ENCODE data around the gene PPP3R1.
A peak's percentile ranks its signal among the peaks of the same experiment; 100 is the strongest.

The PPP3R1 gene, protein sequence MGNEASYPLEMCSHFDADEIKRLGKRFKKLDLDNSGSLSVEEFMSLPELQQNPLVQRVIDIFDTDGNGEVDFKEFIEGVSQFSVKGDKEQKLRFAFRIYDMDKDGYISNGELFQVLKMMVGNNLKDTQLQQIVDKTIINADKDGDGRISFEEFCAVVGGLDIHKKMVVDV

DNA sequence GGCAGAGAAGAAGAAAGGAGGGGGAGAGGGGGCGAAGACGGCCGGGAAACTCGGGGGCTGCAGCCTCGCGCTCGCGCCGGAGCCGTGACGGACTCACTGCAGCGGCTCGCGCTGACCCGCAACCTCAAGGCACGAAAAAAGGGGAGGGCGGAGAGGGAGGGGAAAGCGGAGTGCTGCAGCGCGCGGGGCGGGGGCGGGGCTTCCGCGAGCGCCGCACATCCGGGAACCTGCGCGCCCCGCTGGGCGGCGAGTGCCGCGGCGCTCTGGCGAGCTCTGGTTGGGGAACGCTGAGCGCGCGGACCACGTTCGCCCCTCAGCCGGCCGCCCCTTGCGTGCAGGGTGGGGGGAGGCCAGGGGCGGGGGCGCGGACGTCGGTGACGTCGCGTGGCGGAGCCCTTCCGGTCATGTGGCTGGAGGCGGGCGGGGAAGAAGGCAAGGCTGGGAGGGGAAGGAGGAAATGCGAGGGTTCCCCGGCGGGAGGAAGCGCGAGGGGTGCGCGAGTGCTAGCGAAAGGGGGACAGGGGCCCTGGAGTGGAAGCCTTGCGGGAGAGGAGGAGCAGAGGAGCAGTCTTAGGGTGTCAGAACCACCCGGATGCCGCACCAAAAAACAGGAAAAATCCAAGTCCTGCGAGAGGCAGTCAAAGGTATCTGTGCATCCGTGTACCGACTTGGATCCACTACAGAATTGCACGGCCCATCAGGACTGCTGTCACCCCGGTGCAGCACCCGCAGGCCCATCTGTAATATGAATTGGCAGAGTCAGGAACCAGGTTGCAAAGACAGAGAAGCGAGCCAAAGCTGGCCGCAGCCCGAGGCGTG lies at the start of gene PPP3R1:
PPP3R1 (minus strand) TSS at position 133 of the 819 bp plus-strand sequence. CDS start 405 bp downstream, outside the sequence.
- DNase-seq = peak; percentile 91

DNA sequence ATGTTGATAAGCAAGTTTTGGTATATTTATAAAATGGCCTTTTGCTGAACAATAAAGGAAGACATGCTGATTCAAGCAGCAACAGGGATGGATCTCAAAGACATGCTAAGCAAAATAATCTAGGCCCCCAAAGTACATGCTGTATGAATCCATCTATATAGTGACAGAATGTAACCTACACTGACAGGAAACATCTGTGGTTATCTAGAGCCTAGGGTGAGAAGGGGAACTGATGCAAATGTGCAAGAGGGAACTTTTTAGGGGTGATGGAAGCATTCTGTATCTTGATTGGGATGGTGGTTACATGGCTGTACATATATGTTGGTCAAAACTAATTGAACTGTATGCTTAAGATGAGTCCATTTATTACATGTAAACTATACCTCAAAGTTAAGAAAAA lies 43.2 kb upstream of the PPP3R1 start:
- DNase-seq = no peak

DNA sequence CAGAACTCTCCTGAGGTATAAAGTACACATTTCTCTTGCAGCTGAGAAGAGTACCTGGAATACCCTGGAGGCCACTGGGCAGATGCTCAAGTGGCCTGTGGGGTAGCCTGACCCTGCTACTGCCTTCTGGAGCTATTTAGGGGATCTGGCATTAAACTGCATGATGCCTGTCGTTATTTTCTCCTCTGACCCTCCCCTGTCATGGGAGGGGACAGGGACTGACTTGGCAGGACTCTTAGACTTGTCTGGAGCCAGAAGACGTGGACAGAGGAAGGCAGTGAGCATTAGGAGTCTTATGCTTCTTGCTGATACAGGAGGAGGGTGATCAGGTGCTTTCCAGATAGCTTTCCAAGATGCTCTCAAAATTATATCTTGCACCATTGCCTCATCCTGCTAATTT lies 42.6 kb upstream of the PPP3R1 start:
- no peak for DNase-seq

DNA sequence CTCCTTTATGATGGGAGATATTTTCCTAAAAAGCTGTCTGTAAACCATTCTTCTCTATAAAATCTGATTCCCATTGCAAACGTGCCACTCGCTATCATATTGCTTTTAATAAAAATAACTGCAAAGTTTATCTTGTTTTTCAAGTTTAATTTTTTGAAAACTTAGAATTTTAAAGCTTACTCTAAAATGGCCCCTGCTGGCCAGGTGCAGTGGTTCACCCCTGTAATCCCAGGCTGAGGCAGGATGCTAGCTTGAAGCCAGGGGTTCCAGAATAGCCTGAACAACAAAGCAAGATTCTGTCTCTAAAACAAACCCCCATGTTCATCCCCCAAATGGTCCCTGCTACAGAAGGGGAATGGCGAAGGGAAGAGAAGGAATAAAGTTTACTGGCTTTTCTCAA lies 41.9 kb upstream of the PPP3R1 start:
- no peak for DNase-seq

DNA sequence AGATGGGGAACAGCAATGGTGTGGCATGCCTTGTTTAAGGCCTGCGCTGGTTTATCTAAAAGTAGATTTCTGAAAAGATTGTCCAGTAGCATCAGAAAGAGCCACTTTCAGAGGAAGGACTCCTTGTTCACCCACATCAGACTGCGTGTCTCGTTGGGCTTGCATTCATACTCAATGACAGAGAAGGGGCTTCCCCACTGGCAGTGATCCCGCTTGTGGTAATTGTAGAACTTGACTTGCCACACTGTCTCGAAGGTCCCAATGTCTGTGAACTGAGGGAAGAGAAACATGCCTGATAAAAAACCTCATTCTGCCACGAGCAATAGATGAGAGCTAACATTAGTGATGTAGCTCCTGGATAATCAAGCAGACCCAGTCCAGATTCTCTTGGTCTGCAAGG lies 41.4 kb upstream of the PPP3R1 start:
- DNase-seq = no peak

DNA sequence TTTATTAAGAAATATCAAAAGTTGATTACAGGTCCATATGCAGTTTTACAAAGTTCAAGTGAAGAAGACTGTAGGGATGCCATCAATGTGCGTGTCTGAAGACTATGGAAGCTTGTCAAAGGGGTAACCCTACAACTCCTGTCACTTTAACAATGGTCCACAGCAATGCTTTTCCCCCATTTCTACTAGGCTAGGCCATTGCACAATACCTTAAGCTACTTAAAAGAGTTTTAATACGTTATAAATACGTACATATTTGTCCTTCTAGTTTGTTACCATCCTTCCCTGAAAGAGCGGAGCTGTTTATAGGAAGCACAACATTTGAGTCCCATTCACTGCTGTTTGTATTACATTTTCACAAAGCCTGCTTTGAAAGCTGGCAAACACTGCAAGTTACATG lies 40.7 kb upstream of the PPP3R1 start:
- DNase-seq = no peak

DNA sequence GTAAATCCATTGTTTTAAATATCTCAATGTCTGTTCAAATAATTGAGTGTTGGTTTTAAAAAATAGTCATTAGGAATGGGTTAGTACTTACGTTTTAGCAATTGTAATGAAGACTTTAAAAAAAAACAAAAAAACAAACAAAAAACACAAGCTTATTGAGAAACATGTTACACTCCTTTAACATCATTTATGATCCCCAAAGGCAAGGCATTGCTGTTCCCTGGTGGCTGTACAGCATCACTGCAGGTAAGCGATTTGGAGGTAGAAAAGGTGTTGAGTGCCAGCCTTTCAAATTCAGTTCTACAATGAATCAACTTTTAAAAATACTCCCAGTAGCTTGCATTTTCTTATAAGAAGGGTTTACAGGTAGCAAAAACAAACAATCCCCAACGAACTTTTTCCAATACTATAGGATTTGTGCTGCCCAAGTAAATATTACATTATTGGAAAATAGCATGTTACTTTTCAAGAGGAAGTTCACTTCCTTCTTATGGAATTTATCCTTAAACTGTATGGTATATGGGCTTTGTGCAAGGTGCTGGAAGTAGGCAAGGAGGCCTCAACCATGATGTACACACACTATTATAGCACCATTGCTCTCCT lies 39.9 kb upstream of the PPP3R1 start:
- peak; percentile 1 for DNase-seq

DNA sequence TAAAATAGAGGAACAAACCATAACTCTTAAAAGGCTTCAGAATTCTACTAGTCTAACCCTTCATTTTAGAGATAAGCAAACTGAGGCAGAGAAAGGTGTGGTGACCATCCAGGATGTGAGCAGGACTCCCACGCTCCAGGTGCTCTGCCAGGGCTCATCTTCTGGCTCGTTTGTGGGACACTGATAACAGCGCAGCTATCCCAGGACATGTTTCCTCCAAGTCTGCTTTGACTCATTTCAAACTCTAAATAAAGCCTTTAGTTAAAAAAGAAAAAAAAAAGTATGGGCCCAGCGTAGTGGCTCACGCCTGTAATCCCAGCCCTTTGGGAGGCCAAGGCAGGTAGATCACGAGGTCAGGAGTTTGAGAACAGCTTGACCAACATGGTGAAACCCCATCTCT lies 39.0 kb upstream of the PPP3R1 start:
- DNase-seq = no peak

DNA sequence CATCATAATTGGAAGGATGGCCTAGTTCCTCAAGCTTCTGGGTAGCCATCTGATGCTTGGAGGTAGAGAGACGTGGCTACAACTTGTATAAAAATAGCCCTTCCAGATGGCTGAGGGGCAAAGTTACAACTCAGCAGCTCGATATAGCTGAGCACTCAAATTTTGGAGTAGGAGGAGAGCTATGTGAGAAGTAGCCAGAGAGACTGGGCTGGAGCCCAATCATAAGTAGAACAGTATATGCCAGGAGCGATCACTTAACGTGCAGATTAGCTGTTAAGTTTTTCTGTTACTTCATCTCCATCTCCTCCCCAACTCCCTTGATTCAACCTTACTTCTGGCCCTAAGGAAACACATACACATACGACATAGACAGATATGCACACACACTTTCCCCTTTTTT lies 38.6 kb upstream of the PPP3R1 start:
- no peak for DNase-seq

DNA sequence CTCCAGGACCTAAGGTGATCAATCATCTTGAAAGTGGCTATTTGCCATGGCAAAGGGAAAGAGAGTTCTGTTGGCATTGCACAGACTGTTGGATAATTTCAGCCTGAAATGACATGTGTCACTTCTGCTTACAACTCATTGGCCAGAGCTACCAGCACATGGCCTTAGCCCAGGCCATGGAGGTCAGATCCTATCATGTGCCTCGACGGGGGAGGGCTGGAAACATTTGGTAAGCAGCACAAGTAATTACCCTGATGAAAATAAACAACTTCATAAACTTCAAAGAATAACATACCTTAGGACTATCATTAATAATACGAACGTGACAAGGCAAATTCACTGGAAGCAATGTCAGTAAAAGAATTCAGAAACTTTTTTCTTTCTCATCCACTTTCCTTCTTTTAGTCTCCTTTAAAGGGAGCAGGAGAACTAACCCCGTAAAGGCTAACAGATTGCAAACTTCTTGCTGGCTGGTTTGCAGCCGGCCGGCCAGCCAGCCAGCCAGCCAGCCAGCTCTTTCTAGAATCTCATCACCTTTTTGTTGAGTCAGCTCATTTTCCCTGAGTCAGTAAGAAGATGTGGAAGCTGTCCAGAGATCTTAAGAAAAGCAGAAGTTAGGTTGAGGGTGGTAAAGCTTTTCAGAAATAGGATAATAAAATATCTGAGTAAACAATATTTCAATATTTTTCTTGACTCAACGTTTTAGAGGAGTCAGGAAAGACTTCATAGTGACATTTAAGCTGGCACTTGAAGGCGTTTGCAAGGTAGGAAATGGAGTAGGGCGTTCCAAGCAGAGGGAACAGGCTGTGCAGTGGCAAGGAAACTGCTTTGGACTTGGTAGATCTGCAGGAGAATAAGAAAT lies 35.5 kb upstream of the PPP3R1 start:
- no peak for DNase-seq

DNA sequence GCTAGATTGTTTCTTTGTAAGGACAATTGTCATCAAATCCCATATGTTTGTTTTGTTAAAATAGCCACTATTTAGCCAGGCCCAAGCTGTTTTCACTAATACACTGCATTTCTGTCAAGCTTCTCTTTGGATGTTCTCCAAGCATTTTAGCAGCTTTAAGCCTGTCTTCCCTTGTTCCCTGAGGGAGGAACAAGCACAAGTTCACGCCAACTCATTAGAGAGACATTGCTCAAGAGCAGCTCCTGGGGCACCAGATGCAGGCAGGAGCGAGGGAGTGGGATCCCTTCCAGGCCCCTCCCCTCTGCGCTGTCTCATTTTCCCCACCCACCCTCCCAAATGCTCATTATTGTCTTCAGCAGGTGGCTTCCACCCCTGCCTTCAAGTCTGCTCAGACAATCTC lies 32.6 kb upstream of the PPP3R1 start:
- DNase-seq = no peak

DNA sequence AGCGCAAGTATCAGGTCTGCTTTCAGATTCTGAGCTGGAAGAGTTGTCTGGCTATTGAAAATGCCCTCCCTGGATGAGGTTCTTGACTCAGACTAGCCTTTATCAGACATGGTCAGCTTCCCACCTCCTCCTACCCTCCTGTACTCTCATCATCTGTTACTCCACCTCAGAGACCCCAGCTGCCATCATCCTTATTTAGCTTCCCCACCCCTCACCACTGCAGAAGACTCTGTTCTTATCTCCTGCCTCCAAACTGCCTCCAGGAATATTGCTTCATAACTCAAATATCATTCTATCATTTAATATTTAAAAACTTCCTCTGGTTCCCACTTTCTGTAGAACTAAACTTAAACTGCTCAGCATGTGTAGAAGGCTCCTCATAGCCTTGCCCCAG lies 31.1 kb upstream of the PPP3R1 start:
- DNase-seq = no peak

DNA sequence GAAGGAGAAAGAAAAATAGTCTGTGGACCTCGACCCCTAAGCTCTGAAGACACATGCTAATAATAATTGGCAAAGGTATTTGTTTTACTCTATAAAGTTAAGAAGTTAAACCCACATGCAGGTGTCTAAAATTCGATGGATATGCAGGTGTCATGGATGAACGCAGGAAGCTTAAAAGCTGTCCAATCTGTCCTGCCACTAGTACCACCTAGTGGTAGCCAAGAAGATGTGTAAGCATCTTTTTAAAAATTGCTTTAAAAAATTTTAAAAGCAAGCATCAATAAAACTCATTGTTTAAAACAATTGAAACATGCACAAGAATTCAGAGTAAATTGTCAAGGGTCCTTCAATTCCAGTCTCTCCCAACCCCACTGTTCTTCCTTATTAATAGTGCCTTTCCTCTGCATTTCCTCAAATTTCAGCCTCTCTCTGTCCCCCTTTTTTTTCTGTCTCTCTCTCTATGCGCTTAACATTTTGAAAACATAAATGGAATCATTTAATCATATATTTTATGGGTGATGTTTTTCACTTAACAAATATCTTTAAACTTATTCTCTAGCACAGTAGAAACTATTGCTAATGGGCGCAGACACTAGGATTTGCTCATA lies 30.6 kb upstream of the PPP3R1 start:
- no peak for DNase-seq

DNA sequence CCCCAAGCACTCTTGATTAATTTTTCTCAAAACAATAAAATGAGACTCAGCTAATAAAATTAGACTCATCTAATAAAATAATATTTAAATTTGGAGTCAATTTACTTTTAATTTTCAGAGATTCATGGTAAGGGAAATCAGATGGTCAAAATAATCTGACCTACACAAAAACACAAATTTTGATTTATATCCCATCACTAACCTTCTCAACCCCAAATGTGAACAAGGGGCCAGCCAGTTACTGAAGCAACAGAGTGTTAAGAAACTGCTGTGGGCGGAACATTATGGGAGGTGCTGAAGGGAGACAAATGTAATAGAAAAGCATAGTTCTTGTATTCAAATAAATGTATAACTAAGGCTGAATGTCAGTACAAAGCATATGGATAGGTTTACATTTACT lies 28.5 kb upstream of the PPP3R1 start:
- no peak for DNase-seq

DNA sequence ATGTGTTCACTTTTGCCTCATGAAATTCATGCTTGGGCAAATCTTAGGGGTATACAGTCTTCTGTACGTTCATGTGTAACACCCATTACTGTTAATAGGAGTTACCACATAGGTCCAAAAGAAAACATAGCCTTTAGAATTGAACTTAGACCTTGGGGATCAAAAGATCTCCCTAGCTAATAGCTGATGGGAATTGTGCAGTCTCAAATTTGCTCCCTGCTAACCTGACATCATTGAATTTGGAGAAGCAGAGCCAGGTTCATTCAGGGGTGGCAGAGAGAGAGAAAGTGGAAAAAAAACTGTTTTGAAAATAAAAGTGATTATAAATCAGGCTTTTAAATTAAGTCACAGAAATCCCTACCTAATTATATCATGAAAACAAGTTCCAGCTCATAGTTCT lies 28.0 kb upstream of the PPP3R1 start:
- DNase-seq = no peak

DNA sequence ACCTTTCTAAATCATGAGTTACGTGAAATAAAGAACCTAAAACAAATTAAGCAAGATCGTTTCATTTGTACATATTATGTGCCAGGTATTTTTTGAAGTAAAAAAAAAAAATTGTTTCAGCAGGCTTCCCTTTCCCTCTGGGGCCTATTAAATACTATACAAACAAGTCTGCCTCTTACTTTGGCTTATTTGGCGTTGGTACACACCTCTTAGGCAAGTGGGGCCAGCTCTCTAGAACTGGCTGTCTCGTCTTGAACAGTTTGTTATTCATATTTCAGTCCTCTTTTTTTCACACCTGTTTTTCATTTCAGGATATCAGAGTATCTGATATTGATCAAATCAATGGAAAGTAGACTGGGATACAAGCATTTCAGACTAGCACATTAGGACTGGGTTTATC lies 27.4 kb upstream of the PPP3R1 start:
- no peak for DNase-seq

DNA sequence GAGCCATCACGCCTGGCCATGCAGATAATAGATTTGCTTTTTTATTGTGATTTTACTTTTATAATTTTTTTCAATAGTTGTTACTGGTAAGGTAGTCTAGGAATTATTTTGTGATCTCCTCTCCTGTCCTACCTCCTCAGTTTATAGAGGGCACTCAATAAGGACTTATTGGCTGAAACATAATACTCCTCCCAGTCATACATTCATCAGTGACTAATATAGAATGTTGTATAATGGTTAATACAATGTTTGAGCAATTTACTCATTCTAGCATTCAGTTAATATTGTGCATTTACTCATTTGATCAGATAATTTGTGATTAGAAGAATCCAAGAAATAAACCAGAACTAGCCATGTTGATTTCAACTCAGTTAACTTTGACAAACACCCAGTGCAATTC lies 25.8 kb upstream of the PPP3R1 start:
- DNase-seq = no peak

DNA sequence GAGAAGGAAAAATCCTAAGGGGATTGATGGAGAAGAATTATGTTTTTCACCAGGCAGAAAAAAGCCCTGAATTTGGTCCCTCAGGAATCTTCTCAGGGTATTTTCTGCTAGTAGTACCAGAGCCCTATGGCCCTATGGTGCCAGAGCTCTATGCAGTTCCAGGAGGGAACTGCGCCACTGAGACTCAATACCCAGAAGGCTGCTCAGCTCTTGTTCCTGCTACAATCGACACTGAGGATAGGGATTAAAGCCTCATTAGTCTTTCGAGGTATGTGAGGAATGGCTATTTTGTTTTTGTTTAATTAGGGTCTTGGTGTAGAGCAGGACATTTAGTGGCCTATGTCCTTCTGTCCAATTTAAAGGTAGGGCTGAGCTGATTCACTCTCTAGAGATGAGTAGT lies 21.7 kb upstream of the PPP3R1 start:
- DNase-seq = no peak

DNA sequence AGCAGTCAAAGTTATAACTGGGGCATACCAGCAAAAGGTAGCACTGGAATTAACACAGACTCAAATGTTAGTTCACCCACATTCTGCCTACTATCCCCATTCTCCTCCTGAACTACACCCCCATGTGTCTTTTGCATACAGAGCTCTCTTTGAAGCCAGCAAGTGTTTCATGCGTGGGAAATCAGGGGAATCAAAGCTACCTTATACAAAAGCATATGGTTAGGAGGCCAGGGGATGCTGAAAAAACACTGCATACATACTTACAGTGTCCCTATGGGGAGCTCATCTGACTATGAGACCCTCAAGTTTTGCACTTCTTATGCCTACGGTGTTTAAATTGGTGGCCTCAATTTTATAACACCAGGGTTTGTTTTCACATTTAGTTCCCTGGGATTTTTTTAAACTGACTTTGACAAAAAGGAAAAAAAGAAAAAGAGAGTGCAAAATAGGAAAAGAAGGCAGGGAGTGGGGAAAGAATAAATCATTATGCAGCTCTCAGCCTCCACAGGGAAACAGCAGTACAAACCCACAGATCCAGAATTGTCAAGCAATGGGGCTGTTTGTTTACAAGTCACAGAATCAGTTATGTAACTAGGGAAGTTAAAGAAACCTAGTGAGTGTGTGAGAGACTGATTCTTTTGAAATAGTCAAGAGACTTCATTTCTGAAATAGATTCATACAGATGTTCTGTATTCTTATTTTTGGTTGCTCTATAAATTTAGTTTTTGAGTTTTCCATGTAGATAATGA lies 20.1 kb upstream of the PPP3R1 start:
- no peak for DNase-seq

DNA sequence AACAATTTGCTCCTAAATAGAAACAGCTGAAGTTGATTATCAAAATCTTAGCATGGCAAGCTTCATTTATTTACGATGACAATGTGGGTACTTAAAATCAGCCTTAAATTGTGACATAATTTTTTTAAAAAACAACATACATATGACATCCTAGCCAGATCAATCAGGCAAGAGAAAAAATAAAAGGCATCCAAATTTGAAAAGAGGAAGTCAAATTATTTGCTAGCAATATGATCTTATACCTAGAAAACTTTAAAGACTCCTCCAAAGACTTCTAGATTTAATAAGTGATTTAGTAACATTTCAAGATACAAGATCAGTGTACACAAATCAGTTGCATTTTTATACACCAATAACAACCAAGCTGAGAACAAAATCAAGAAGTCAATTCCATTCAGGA lies 14.3 kb upstream of the PPP3R1 start:
- DNase-seq = no peak

DNA sequence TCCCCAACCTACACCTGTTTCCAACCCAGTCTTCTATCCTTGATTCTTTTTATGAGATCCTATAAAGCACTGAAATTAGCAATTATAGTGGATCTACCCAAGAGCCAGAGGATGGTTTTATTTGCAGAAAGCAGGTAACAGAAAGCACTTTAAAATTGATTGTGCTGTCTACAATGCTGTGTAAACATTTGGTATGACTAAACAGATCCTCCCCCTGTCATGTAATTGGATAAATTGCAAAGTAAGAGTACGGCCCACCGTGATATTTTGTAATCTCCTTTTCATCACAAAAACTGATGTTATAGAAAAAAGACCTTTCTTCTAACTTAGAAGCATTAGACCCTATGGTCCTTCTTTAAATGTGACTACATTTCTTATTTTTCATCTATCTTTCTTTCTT lies 11.3 kb upstream of the PPP3R1 start:
- no peak for DNase-seq

DNA sequence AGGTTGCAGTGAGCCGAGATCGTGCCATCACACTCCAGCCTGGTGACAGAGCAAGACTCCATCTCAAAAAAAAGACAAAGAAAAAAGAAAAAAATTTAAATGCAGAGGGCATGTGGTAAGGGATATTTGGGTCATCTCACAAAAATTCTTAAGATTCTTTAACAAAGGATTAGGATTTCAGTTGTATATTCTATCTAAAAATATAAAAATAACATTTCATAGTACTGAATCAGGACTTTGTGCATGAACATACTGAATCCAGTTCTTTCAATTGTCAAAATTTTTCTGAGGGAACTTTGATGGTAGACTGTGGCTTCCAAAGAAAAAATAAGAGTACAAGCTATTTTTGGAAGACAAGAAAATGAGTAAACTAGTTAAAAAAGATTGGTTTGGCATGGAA lies 6.5 kb upstream of the PPP3R1 start:
- no peak for DNase-seq
